H1 (cell line): Measurements from ENCODE around the gene OSMR. TPM values are rescaled to one million over a fixed set of nuclear protein-coding genes. Genes with fewer than 3 reads are reported as not detected.

ENCODE experiments used
- CTCF ChIA-PET: fragments of 300-600 bp; sonication (Branson Sonifier 250); formaldehyde crosslinking; loops from one replicate; lab custom pipeline; 2021; ENCODE audit not compliant: partially characterized antibody; lab: Charles Lee
- POLR2A ChIA-PET: fragments of 300-600 bp; sonication (Branson Sonifier 250); formaldehyde crosslinking; loops from one replicate; lab custom pipeline; 2021; ENCODE audit warnings: inconsistent platforms; ENCODE audit not compliant: partially characterized antibody; lab: Charles Lee
- DNase-seq, 2 experiments: peaks; one replicate each; pipeline versions ENCODE4 v3.0.0 to v3.0.0-alpha.2; 2010 to 2022; ENCODE audit warnings: low spot score in 2 of 2, low read depth in 1 of 2, mixed read lengths in 1 of 2
- FAIRE-seq: peaks from 2 replicates; lab custom pipeline; 2011; peaks lifted over from hg19 to GRCh38; lab: Jason Lieb, UNC
- H2AFZ ChIP-seq: 2 replicates; pipeline ENCODE4 v1.8.1; 2012; ENCODE audit warnings: low read length, inconsistent platforms
- H2AK5ac ChIP-seq: 2 replicates; pipeline ENCODE4 v1.6.1; 2013; ENCODE audit warnings: low read depth, low read length
- H2BK120ac ChIP-seq: replicated peaks from 2 replicates; pipeline ENCODE3; 2013; ENCODE audit warnings: low read depth, low read length, inconsistent platforms
- H2BK12ac ChIP-seq: 2 replicates; pipeline ENCODE4 v1.6.1; 2013; ENCODE audit warnings: low read depth, low read length
- H2BK15ac ChIP-seq: 2 replicates; pipeline ENCODE4 v1.6.1; 2013; ENCODE audit warnings: low read length
- H2BK20ac ChIP-seq: 2 replicates; pipeline ENCODE4 v1.6.1; 2013; ENCODE audit warnings: low read length
- H2BK5ac ChIP-seq: 2 replicates; pipeline ENCODE4 v1.6.1; 2013; ENCODE audit warnings: low read depth, low read length
- H3K14ac ChIP-seq: 2 replicates; pipeline ENCODE4 v1.6.1; 2013; ENCODE audit warnings: inconsistent platforms; ENCODE audit not compliant: insufficient read length
- H3K18ac ChIP-seq: 2 replicates; pipeline ENCODE4 v1.6.1; 2013; ENCODE audit warnings: low read length; ENCODE audit errors: extremely low read depth
- H3K23ac ChIP-seq: 2 replicates; pipeline ENCODE4 v1.6.1; 2013; ENCODE audit warnings: inconsistent platforms; ENCODE audit not compliant: insufficient read length
- H3K23me2 ChIP-seq: 2 replicates; pipeline ENCODE4 v1.6.1; 2013; ENCODE audit warnings: low read depth, low read length
- H3K27ac ChIP-seq: 2 replicates; pipeline ENCODE4 v1.6.1; 2011; ENCODE audit warnings: low read depth, low read length, inconsistent platforms
- H3K27me3 ChIP-seq, 4 experiments: replicated peaks in 1 of 4; 1 replicate in 1 of 4; 2 replicates in 3 of 4; pipeline versions ENCODE4 v1.6.1 to v1.8.1; 2011 to 2013; ENCODE audit warnings: low read length in 3 of 4, mild to moderate bottlenecking in 3 of 4, inconsistent platforms in 2 of 4, mixed read lengths in 2 of 4, moderate library complexity in 1 of 4; ENCODE audit not compliant: control insufficient read depth in 3 of 4, insufficient read depth in 3 of 4; ENCODE audit errors: extremely low read depth in 1 of 4
- H3K36me3 ChIP-seq, 4 experiments: 2 replicates each; pipeline versions ENCODE4 v1.6.1 to v1.8.1; 2011 to 2013; ENCODE audit warnings: mild to moderate bottlenecking in 4 of 4, low read length in 3 of 4, moderate library complexity in 2 of 4, control low read depth in 1 of 4, inconsistent platforms in 1 of 4; ENCODE audit not compliant: insufficient read depth in 4 of 4, control insufficient read depth in 2 of 4
- H3K4ac ChIP-seq: replicated peaks from 2 replicates; pipeline ENCODE3; 2013; ENCODE audit warnings: low read length, low read depth, mixed read lengths, inconsistent platforms; ENCODE audit not compliant: insufficient read length
- H3K4me1 ChIP-seq, 4 experiments: replicated peaks in 1 of 4; 1 replicate in 1 of 4; 2 replicates in 3 of 4; pipeline versions ENCODE4 v1.6.1 to v1.8.1; 2011 to 2013; ENCODE audit warnings: low read length in 3 of 4, inconsistent platforms in 2 of 4, mixed read lengths in 1 of 4; ENCODE audit not compliant: insufficient read depth in 4 of 4, control insufficient read depth in 3 of 4
- H3K4me2 ChIP-seq, 2 experiments: 2 replicates each; pipeline versions ENCODE4 v1.6.1 to v1.8.1; 2011 to 2013; ENCODE audit warnings: low read depth in 2 of 2, low read length in 2 of 2, control low read depth in 1 of 2, inconsistent platforms in 1 of 2, mild to moderate bottlenecking in 1 of 2; ENCODE audit not compliant: insufficient read depth in 1 of 2
- H3K4me3 ChIP-seq, 4 experiments: fragments of 200-600, 300-600 bp in 1 of 4; sonication (generic), shearing (Covaris generic), sonication (Bioruptor Twin) in 1 of 4; 2 replicates each; pipeline versions ENCODE4 v1.5.1 to v1.8.1; 2011 to 2016; ENCODE audit warnings: low read length in 4 of 4, low read depth in 3 of 4, control low read depth in 2 of 4, inconsistent platforms in 2 of 4, mild to moderate bottlenecking in 2 of 4, mixed read lengths in 1 of 4, moderate library complexity in 1 of 4; ENCODE audit not compliant: insufficient read depth in 2 of 4; ENCODE audit errors: extremely low read depth in 1 of 4
- H3K56ac ChIP-seq: replicated peaks from 2 replicates; pipeline ENCODE3; 2013; ENCODE audit warnings: low read depth, mild to moderate bottlenecking, mixed read lengths, low read length, inconsistent platforms; ENCODE audit not compliant: insufficient read length
- H3K79me1 ChIP-seq: 2 replicates; pipeline ENCODE4 v1.6.1; 2013; ENCODE audit warnings: low read depth, low read length, control low read depth
- H3K79me2 ChIP-seq, 2 experiments: 2 replicates each; pipeline versions ENCODE4 v1.6.1 to v1.8.1; 2012 to 2013; ENCODE audit warnings: low read length in 2 of 2, mild to moderate bottlenecking in 2 of 2, inconsistent platforms in 1 of 2; ENCODE audit not compliant: insufficient read depth in 2 of 2, control insufficient read depth in 1 of 2
- H3K9ac ChIP-seq, 4 experiments: replicated peaks in 1 of 4; 1 replicate in 1 of 4; 2 replicates in 3 of 4; pipeline versions ENCODE4 v1.6.1 to v1.8.1; 2011 to 2013; ENCODE audit warnings: low read depth in 3 of 4, low read length in 3 of 4, control low read depth in 2 of 4, mild to moderate bottlenecking in 2 of 4, moderate library complexity in 2 of 4, inconsistent platforms in 1 of 4; ENCODE audit errors: extremely low read depth in 1 of 4
- H3K9me3 ChIP-seq, 2 experiments: 2 replicates each; pipeline versions ENCODE4 v1.6.1 to v1.8.1; 2012 to 2013; ENCODE audit warnings: mild to moderate bottlenecking in 2 of 2, moderate library complexity in 2 of 2, control low read depth in 1 of 2, inconsistent platforms in 1 of 2, low read depth in 1 of 2, low read length in 1 of 2, mixed read lengths in 1 of 2; ENCODE audit not compliant: insufficient read depth in 2 of 2
- H4K20me1 ChIP-seq, 2 experiments: replicated peaks in 1 of 2; 2 replicates each; pipeline versions ENCODE3 to v1.8.1; 2011 to 2013; ENCODE audit warnings: inconsistent platforms in 2 of 2, low read length in 2 of 2, mild to moderate bottlenecking in 1 of 2; ENCODE audit not compliant: insufficient read depth in 2 of 2, control insufficient read depth in 1 of 2
- H4K5ac ChIP-seq: 2 replicates; pipeline ENCODE4 v1.6.1; 2013; ENCODE audit warnings: low read length, low read depth, mixed read lengths, inconsistent platforms; ENCODE audit not compliant: insufficient read length
- H4K8ac ChIP-seq: 2 replicates; pipeline ENCODE4 v1.8.0; 2013; ENCODE audit warnings: mild to moderate bottlenecking, moderate library complexity, low read length, inconsistent platforms; ENCODE audit not compliant: insufficient read depth; ENCODE audit errors: extremely low read depth
- H4K91ac ChIP-seq: replicated peaks from 2 replicates; pipeline ENCODE3; 2013; ENCODE audit warnings: low read length, mixed read lengths, inconsistent platforms; ENCODE audit not compliant: insufficient read length
- TCF12 ChIP-seq: IDR thresholded peaks from 2 replicates; pipeline ENCODE4 v1.6.1; 2011; ENCODE audit warnings: low read depth, mild to moderate bottlenecking, low read length
- WGBS, 2 experiments: shearing (Covaris generic) in 1 of 2; methylation state at CpG; one replicate each; pipeline versions ENCODE4 v1.1.6 to v1.1.7; 2013 to 2015; ENCODE audit warnings: low lambda C conversion rate in 2 of 2, mixed read lengths in 2 of 2, inconsistent platforms in 1 of 2, low coverage in 1 of 2, missing lambda C conversion rate in 1 of 2; ENCODE audit not compliant: insufficient replicate concordance in 2 of 2, insufficient coverage in 1 of 2, insufficient read length in 1 of 2; ENCODE audit errors: extremely low coverage in 1 of 2, missing lambda C conversion rate in 1 of 2; 5-methylcytosine and 5-hydroxymethylcytosine counted together
- polyA plus RNA-seq, 7 experiments: library from polyadenylated mRNA; depleted of rRNA in 3 of 7; stranded (reverse) in 5 of 7; unstranded in 2 of 7; fragments of >200 nt in 5 of 7; fragments of 200-250 nt in 2 of 7; gene quantifications; 1 replicate in 5 of 7; 2 replicates in 1 of 7; 4 replicates in 1 of 7; pipeline versions ENCODE4 v1.2.1 to v1.2.3, GENCODE V29; 2011 to 2013; ENCODE audit warnings: missing spikeins in 2 of 7, mixed read lengths in 2 of 7
- total RNA-seq: library from RNA; stranded (reverse); fragmentation: NEBNext Ultra II Directional; extraction: Animal tissue kit (Norgen Biotek cat#: 25700); gene quantifications from 2 replicates; pipeline ENCODE4 v1.2.1, GENCODE V29; 2021
- TF ChIP-seq, protein P1 (sequence below): IDR thresholded peaks from 2 replicates; pipeline ENCODE4 v1.6.1; 2011; ENCODE audit warnings: low read depth, mild to moderate bottlenecking, low read length; ENCODE audit not compliant: insufficient read depth

OSMR gene
- total and polyA plus RNA-seq, 2 of the 8 experiments (the other 6 are each of a cell fraction or from before 2014, with no cell fraction given): 2.3 to 2.6 TPM

DNA sequence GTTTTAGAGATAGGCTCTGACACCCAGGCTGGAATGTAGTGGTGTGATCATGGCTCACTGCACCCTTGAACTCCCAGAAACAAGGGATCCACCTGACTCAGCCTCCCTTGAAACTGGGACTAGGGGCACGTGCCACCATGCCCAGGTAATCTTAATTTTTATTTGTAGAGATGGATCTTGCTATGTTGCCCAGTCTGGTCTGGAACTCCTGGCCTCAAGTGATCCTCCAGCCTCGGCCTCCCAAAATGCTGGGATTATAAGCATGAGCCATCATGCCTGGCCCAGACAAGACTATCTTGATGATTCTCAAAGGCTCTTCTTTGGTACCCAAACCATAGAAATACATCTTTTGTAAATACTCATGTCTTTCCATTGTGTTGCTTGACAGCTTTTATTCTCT, 10.8 kb downstream of the OSMR start:
- Histone ChIP-seq H3K14ac (no peak overlapping the region), H4K5ac (no peak overlapping the region), H3K18ac (no peak overlapping the region), H3K9ac (no peak overlapping the region), H3K4me2 (no peak overlapping the region), H2BK15ac (no peak overlapping the region), H2BK5ac (no peak overlapping the region), H3K4me1 (no peaks in the 10 kb centered on the region), H2BK20ac (no peak overlapping the region), H3K36me3 (no peaks in the 10 kb centered on the region), H3K27ac (no peak overlapping the region), H4K91ac (no peak overlapping the region), H3K23me2 (no peaks in the 10 kb centered on the region; the same call in 1 of the 2 replicates), H3K27me3 (no peaks in the 10 kb centered on the region), H2AK5ac (no peak overlapping the region), H3K79me1 (no peaks in the 10 kb centered on the region), H4K8ac (no peak overlapping the region), H4K20me1 (no peaks in the 10 kb centered on the region), H3K9me3 (no peaks in the 10 kb centered on the region; a peak in 1 of 4 replicates), H2AFZ (no peak overlapping the region), H3K79me2 (no peaks in the 10 kb centered on the region), H2BK12ac (no peak overlapping the region), H2BK120ac (no peak overlapping the region), H3K23ac (no peak overlapping the region), H3K4me3 (no peak overlapping the region), H3K56ac (no peak overlapping the region), H3K4ac (no peak overlapping the region)
- ChIA-PET CTCF (no interaction called here), POLR2A (interaction anchor here (0.8 kb wide), 1 partner anchor 11 kb away, joined by 3 read pairs; no protein-coding TSS in a partner anchor)
- no peak for TF ChIP-seq TCF12
- TF ChIP-seq, protein P1, sequence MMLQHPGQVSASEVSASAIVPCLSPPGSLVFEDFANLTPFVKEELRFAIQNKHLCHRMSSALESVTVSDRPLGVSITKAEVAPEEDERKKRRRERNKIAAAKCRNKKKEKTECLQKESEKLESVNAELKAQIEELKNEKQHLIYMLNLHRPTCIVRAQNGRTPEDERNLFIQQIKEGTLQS: no peak
- FAIRE-seq (no peak), DNase-seq (no peak)
- WGBS, 2 experiments: 90% methylated on average over 2 of the region's 2 CpGs; no CpG with 5 or more reads in 1 of the 2 experiments
